RWPE2 (cell line): ENCODE data around the gene SMAD3.

Experiments
- ATAC-seq: fragments of 200-7000 bp; cut with Tn5 transposase; 3 replicates; pipeline ENCODE4 v1.9.1; 2021; ENCODE audit warnings: low read depth
- DNase-seq: peaks from one replicate; pipeline ENCODE4 v3.0.0-alpha.2; 2020; ENCODE audit warnings: low spot score
- H3K27ac ChIP-seq: fragments of 450-650 bp; 2 replicates; pipeline ENCODE4 v1.5.1; 2017; ENCODE audit warnings: mild to moderate bottlenecking; ENCODE audit not compliant: poor library complexity, severe bottlenecking
- H3K27me3 ChIP-seq: fragments of 250-450 bp; sonication (Bioruptor Pico); 2 replicates; pipeline ENCODE4 v1.5.1; 2021; ENCODE audit warnings: mild to moderate bottlenecking, moderate library complexity; ENCODE audit not compliant: insufficient read depth, poor library complexity, severe bottlenecking
- H3K36me3 ChIP-seq: fragments of 250-450 bp; sonication (Bioruptor Pico); 2 replicates; pipeline ENCODE4 v1.5.1; 2020; ENCODE audit warnings: low read depth, mild to moderate bottlenecking, moderate library complexity
- H3K4me1 ChIP-seq: fragments of 250-450 bp; sonication (Bioruptor Pico); 2 replicates; pipeline ENCODE4 v1.5.1; 2021; ENCODE audit warnings: mild to moderate bottlenecking, moderate library complexity; ENCODE audit not compliant: insufficient read depth, poor library complexity, severe bottlenecking
- H3K4me3 ChIP-seq: fragments of 250-450 bp; sonication (Bioruptor Pico); 2 replicates; pipeline ENCODE4 v1.5.1; 2021; ENCODE audit warnings: mild to moderate bottlenecking, moderate library complexity; ENCODE audit not compliant: severe bottlenecking
- H3K9me3 ChIP-seq: fragments of 250-450 bp; sonication (Bioruptor Pico); 2 replicates; pipeline ENCODE4 v1.5.1; 2021; ENCODE audit warnings: mild to moderate bottlenecking, moderate library complexity; ENCODE audit not compliant: severe bottlenecking
- TF ChIP-seq, protein P1 (sequence below): fragments of 450-650 bp; IDR thresholded peaks from one replicate; pipeline ENCODE4 v1.5.1; 2017; ENCODE audit warnings: mild to moderate bottlenecking, moderate library complexity; ENCODE audit not compliant: poor library complexity, severe bottlenecking

Gene SMAD3

DNA sequence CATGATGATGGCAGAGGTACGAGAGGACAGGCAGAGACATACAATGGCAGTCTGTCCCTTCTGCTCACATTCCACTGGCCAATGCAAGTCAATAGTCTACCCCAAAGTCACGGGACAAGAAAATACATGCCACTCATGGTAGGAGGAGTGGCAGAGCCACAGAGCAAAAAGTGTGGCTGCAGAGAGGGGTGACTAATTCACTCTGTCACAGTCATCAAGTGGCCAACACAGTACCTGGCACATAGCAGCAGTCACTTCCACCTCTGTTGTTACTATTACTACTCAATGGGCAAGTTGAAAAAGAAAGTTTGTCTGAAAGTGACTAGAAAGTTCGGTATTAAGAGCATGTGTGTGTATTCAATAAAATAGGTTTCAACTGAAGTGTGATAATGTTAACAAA is 91.4 kb downstream of the SMAD3 start:
- no peak for ATAC-seq
- peaks cover 68% of the 10 kb centered on the region for H3K36me3 ChIP-seq
- H3K4me3 ChIP-seq = no peak overlapping the region
- peaks cover 7% of the 10 kb centered on the region for H3K4me1 ChIP-seq
- no peak overlapping the region for H3K27ac ChIP-seq
- no peaks in the 10 kb centered on the region for H3K27me3 ChIP-seq
- TF ChIP-seq, protein P1, sequence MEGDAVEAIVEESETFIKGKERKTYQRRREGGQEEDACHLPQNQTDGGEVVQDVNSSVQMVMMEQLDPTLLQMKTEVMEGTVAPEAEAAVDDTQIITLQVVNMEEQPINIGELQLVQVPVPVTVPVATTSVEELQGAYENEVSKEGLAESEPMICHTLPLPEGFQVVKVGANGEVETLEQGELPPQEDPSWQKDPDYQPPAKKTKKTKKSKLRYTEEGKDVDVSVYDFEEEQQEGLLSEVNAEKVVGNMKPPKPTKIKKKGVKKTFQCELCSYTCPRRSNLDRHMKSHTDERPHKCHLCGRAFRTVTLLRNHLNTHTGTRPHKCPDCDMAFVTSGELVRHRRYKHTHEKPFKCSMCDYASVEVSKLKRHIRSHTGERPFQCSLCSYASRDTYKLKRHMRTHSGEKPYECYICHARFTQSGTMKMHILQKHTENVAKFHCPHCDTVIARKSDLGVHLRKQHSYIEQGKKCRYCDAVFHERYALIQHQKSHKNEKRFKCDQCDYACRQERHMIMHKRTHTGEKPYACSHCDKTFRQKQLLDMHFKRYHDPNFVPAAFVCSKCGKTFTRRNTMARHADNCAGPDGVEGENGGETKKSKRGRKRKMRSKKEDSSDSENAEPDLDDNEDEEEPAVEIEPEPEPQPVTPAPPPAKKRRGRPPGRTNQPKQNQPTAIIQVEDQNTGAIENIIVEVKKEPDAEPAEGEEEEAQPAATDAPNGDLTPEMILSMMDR = no peak
- DNase-seq = no peak
- no peaks in the 10 kb centered on the region for H3K9me3 ChIP-seq

DNA sequence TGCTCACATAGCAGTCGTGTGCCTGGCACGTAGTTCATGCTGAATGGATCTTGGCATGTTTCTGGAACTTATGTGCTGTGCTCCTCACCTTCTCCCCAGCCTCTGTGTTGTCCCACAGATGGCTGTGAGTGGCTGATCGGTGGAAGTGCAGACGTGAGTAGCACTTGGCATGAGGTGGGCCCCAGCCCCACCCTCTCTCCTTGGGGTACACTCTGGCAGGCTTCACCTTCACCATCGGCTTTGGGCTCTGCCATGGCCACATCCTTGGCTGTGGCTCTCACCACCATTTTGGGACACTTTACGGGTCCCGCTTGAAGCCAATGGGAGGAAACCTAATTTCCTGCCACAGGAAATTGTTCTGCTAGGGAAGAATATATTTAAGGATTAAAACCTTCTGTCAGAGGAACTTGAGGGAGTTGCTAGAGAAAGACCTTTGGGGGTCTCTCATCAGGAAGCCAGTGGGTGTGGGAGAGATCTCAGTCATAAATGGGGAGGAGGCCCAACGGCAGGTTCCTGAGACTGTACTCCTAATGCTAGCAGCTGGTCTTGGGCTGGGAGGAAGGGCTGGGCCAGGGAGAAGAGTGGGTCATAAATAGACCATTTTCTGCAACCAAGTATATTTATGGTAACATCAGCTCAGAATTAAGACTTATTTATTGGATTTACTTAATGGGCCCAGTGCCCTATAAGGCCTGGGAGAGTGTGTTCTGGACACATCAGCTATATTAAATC is 92.3 kb downstream of the SMAD3 start:
- no peak overlapping the region for H3K27ac ChIP-seq
- H3K9me3 ChIP-seq = no peaks in the 10 kb centered on the region
- DNase-seq = no peak
- no peak; the same call in 2 of the 3 replicates for ATAC-seq
- TF ChIP-seq, protein P1 = no peak
- H3K36me3 ChIP-seq = peaks cover 63% of the 10 kb centered on the region
- no peak overlapping the region for H3K4me3 ChIP-seq
- peaks cover 3% of the 10 kb centered on the region for H3K4me1 ChIP-seq
- H3K27me3 ChIP-seq = no peaks in the 10 kb centered on the region

DNA sequence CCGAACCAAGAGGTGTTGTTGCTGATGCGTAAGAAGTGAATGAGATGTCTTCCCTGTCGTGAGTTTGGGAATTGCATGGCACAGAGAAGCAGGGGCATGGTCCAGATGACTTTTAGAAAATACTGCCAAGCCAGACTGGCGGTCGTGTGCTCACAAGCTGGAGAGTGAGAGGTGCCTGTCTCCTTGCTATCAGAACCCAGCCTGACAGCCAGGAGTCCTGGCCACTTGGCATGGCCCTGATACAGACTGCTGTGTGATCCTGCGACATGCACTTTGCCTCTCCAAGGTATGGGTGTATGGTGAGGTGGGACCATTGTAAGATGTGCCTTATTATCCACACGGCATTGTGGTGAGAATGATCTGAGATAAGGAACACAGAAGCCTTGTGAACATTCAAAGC is 93.0 kb downstream of the SMAD3 start:
- Histone ChIP-seq H3K4me1 (peaks cover 3% of the 10 kb centered on the region), H3K27ac (no peak overlapping the region), H3K27me3 (no peaks in the 10 kb centered on the region), H3K36me3 (peaks cover 64% of the 10 kb centered on the region), H3K4me3 (no peak overlapping the region), H3K9me3 (no peaks in the 10 kb centered on the region)
- DNase-seq = no peak
- no peak; the same call in 2 of the 3 replicates for ATAC-seq
- TF ChIP-seq, protein P1 = no peak

DNA sequence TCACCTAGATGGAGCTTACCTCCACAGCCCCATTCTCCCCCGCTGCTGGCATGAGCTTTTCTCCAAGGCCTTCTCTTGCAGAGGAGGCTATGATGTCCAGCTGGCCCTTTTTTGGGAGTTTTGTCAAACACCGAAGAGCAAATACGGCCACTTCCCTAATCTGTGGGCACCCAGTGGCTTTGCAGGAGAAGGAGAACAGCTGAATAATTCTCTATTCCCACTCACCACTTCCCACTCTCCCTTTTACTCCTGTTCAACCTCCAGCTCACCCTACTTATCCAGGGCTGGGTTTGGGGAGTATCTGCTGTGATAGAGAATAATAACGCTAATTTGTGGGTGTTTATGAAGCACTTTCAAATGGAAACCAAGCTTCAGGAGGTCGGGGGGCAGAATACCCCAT is 96.0 kb downstream of the SMAD3 start:
- DNase-seq (no peak), ATAC-seq (no peak)
- no peak overlapping the region for H3K27ac ChIP-seq
- no peaks in the 10 kb centered on the region for H3K9me3 ChIP-seq
- H3K4me1 ChIP-seq = peaks cover 6% of the 10 kb centered on the region
- peaks cover 62% of the 10 kb centered on the region for H3K36me3 ChIP-seq
- no peak overlapping the region for H3K4me3 ChIP-seq
- H3K27me3 ChIP-seq = no peaks in the 10 kb centered on the region
- TF ChIP-seq, protein P1 = no peak

DNA sequence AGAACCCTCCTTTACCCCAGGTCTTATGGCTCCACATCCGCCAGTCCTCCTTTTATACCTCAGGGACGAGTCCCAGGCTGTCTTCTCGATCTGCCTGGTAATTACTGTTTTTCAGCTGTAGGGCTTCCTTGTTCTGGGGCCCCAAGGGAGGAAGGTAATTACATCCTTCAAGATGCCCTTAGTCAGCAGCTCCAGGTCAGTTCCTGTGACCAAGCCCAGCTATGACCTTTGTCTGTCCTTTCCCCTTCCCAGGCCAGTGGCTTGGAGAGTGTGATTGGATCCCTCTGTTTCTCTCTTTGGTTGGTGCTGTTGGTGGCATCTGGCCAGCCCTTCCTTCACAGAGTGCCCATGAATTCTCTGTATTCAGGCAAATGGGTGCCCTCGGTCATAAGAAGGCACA is 96.5 kb downstream of the SMAD3 start:
- no peak for ATAC-seq
- no peak for DNase-seq
- H3K4me1 ChIP-seq = peaks cover 6% of the 10 kb centered on the region
- no peaks in the 10 kb centered on the region for H3K9me3 ChIP-seq
- H3K27ac ChIP-seq = no peak overlapping the region
- H3K4me3 ChIP-seq = no peak overlapping the region
- peaks cover 66% of the 10 kb centered on the region for H3K36me3 ChIP-seq
- TF ChIP-seq, protein P1 = no peak
- no peaks in the 10 kb centered on the region for H3K27me3 ChIP-seq
